ENCODE measurements around the gene WDFY4. TPM values are rescaled to one million over a fixed set of nuclear protein-coding genes. Genes with fewer than 3 reads are reported as not detected.

WDFY4 gene
- total RNA-seq, 1 donor from 2014 or later: 4.3 TPM

GRCh38 chr10:48655411-48656240 is 29.0 kb upstream of the WDFY4 start:
- no peak for DNase-seq

- DNase-seq: peak; percentile 52
Measured at GRCh38 chr10:48656241-48656913, 28.3 kb upstream of the WDFY4 start.

- no peak for DNase-seq
Measured at GRCh38 chr10:48656914-48657305, 27.8 kb upstream of the WDFY4 start.

- DNase-seq: no peak
Measured at GRCh38 chr10:48657416-48657815, 27.3 kb upstream of the WDFY4 start.

- DNase-seq: peak; percentile 48
Measured at GRCh38 chr10:48658243-48658974, 26.3 kb upstream of the WDFY4 start.

GRCh38 chr10:48658975-48659269 is 25.8 kb upstream of the WDFY4 start:
- no peak for DNase-seq

GRCh38 chr10:48659790-48660189 is 24.9 kb upstream of the WDFY4 start:
- no peak for DNase-seq

- DNase-seq: no peak
Measured at GRCh38 chr10:48661441-48661840, 23.2 kb upstream of the WDFY4 start.

- no peak for DNase-seq
Measured at GRCh38 chr10:48667960-48668590, 16.6 kb upstream of the WDFY4 start.

- DNase-seq: no peak
Measured at GRCh38 chr10:48670978-48671913, 13.4 kb upstream of the WDFY4 start.

- no peak for DNase-seq
Measured at GRCh38 chr10:48671914-48672595, 12.6 kb upstream of the WDFY4 start.

- DNase-seq: no peak
Measured at GRCh38 chr10:48672596-48673265, 11.9 kb upstream of the WDFY4 start.

GRCh38 chr10:48677625-48678024 is 7.0 kb upstream of the WDFY4 start:
- DNase-seq: no peak

- no peak for DNase-seq
Measured at GRCh38 chr10:48678041-48678440, 6.6 kb upstream of the WDFY4 start.

- no peak for DNase-seq
Measured at GRCh38 chr10:48681740-48682139, 2.9 kb upstream of the WDFY4 start.

- DNase-seq: no peak
Measured at GRCh38 chr10:48682265-48682664, 2.4 kb upstream of the WDFY4 start.

GRCh38 chr10:48683424-48683823 is 1.2 kb upstream of the WDFY4 start:
- DNase-seq: no peak

GRCh38 chr10:48683868-48684267 is 805 bp upstream of the WDFY4 start:
- no peak for DNase-seq

GRCh38 chr10:48684463-48684791 is 246 bp upstream of the WDFY4 start:
- DNase-seq: no peak

GRCh38 chr10:48685731-48686130 is 1.1 kb downstream of the WDFY4 start:
- no peak for DNase-seq
